Endothelial cell of umbilical vein (primary cell): ENCODE data around the gene DDX51. TPM values are rescaled to one million over a fixed set of nuclear protein-coding genes. Genes with fewer than 3 reads are reported as not detected.

Experiments used
- BruUV-seq: library from RNA; stranded (reverse); fragments of 400-500 nt; replicated peaks from 2 replicates; lab custom pipeline; 2021; lab: Mats Ljungman, UMichigan
- CTCF ChIA-PET: fragments of 300-600, 350-600 bp; sonication (Branson Sonifier 250); formaldehyde crosslinking; loops from one replicate; lab custom pipeline; 2021; ENCODE audit warnings: antibody characterized with exemption, inconsistent platforms; lab: Charles Lee
- POLR2A ChIA-PET: fragments of 300-600, 350-600 bp; sonication (Branson Sonifier 250); formaldehyde crosslinking; loops from one replicate; lab custom pipeline; 2021; ENCODE audit warnings: antibody characterized with exemption, inconsistent platforms; lab: Charles Lee
- DNase-seq: peaks from one replicate; pipeline ENCODE4 v3.0.0-alpha.2; 2011; ENCODE audit warnings: low read depth, low spot score
- FAIRE-seq: peaks from 2 replicates; lab custom pipeline; 2011; peaks lifted over from hg19 to GRCh38; lab: Jason Lieb, UNC
- H2AFZ ChIP-seq: 2 replicates; pipeline ENCODE4 v1.6.0; 2012; ENCODE audit warnings: low read depth, low read length, control low read depth, inconsistent platforms
- H3K27ac ChIP-seq: 2 replicates; pipeline ENCODE4 v1.5.1; 2011; ENCODE audit warnings: low read depth, mild to moderate bottlenecking, control low read depth, low read length, moderate library complexity; ENCODE audit not compliant: insufficient read depth
- H3K27me3 ChIP-seq, 2 experiments: 2 replicates each; pipeline versions ENCODE4 v1.6.0 to v1.6.1; 2011; ENCODE audit warnings: low read length in 2 of 2, mixed read lengths in 1 of 2; ENCODE audit not compliant: control insufficient read depth in 2 of 2, insufficient read depth in 2 of 2
- H3K36me3 ChIP-seq, 2 experiments: 2 replicates in 1 of 2; 3 replicates in 1 of 2; pipeline ENCODE4 v1.5.1; 2011; ENCODE audit warnings: low read length in 2 of 2, mild to moderate bottlenecking in 1 of 2, moderate library complexity in 1 of 2; ENCODE audit not compliant: control insufficient read depth in 2 of 2, insufficient read depth in 2 of 2; ENCODE audit errors: extremely low read depth in 1 of 2
- H3K4me1 ChIP-seq: 3 replicates; pipeline ENCODE4 v1.5.1; 2011; ENCODE audit warnings: mild to moderate bottlenecking, low read length; ENCODE audit not compliant: control insufficient read depth, insufficient read depth; ENCODE audit errors: extremely low read depth
- H3K4me2 ChIP-seq: 2 replicates; pipeline ENCODE4 v1.6.1; 2011; ENCODE audit warnings: low read length, control low read depth, mixed read lengths; ENCODE audit not compliant: insufficient read depth
- H3K4me3 ChIP-seq, 3 experiments: fragments of 200-600 bp in 1 of 3; sonication (generic), shearing (Covaris generic) in 1 of 3; replicated peaks in 1 of 3; 2 replicates each; pipeline ENCODE4 v1.5.1; 2011 to 2016; ENCODE audit warnings: control low read depth in 3 of 3, low read length in 3 of 3, mild to moderate bottlenecking in 2 of 3, inconsistent platforms in 1 of 3, low read depth in 1 of 3, moderate library complexity in 1 of 3; ENCODE audit not compliant: insufficient read depth in 1 of 3
- H3K79me2 ChIP-seq: 2 replicates; pipeline ENCODE4 v1.6.0; 2012; ENCODE audit warnings: low read length, inconsistent platforms; ENCODE audit not compliant: control insufficient read depth, insufficient read depth
- H3K9ac ChIP-seq: replicated peaks from 2 replicates; pipeline ENCODE3; 2011; ENCODE audit warnings: low read length, control low read depth; ENCODE audit not compliant: insufficient read depth; ENCODE audit errors: extremely low read depth
- H3K9me1 ChIP-seq: replicated peaks from 3 replicates; pipeline ENCODE4 v1.6.0; 2011; ENCODE audit warnings: mild to moderate bottlenecking, low read length; ENCODE audit not compliant: control insufficient read depth, insufficient read depth; ENCODE audit errors: extremely low read depth
- H3K9me3 ChIP-seq: replicated peaks from 2 replicates; pipeline ENCODE4 v1.5.1; 2012; ENCODE audit warnings: low read length, inconsistent platforms; ENCODE audit not compliant: control insufficient read depth, insufficient read depth
- H4K20me1 ChIP-seq: replicated peaks from 2 replicates; pipeline ENCODE3; 2011; ENCODE audit warnings: mild to moderate bottlenecking, low read length; ENCODE audit not compliant: control insufficient read depth, insufficient read depth; ENCODE audit errors: extremely low read depth
- CTCF ChIP-seq, 2 donors: IDR thresholded peaks; 1 replicate in 1 of 2; 2 replicates in 1 of 2; pipeline ENCODE4 v1.5.1; 2011; ENCODE audit warnings: low read length in 2 of 2, mild to moderate bottlenecking in 2 of 2, moderate library complexity in 2 of 2, control low read depth in 1 of 2, inconsistent platforms in 1 of 2, low read depth in 1 of 2; ENCODE audit not compliant: insufficient read depth in 1 of 2; ENCODE audit errors: extremely low read depth in 1 of 2
- EZH2 ChIP-seq: IDR thresholded peaks from 2 replicates; pipeline ENCODE4 v1.6.1; 2012; ENCODE audit warnings: borderline replicate concordance, low read depth, mild to moderate bottlenecking, moderate library complexity, low read length, inconsistent platforms; ENCODE audit not compliant: severe bottlenecking
- FOS ChIP-seq: IDR thresholded peaks from 2 replicates; pipeline ENCODE4 v1.6.1; 2011; ENCODE audit warnings: mild to moderate bottlenecking, low read length, moderate library complexity, borderline replicate concordance; ENCODE audit not compliant: insufficient read depth
- GATA2 ChIP-seq: IDR thresholded peaks from 2 replicates; pipeline ENCODE4 v1.7.0; 2011; ENCODE audit warnings: low read depth, mild to moderate bottlenecking, moderate library complexity, mixed read lengths, low read length; ENCODE audit not compliant: insufficient read length, insufficient read depth
- JUN ChIP-seq: IDR thresholded peaks from 2 replicates; pipeline ENCODE4 v1.6.1; 2011; ENCODE audit warnings: borderline replicate concordance, low read depth; ENCODE audit not compliant: insufficient read length, insufficient read depth
- MYC ChIP-seq: IDR thresholded peaks from one replicate; pipeline ENCODE4 v1.6.1; 2011; ENCODE audit warnings: mild to moderate bottlenecking, low read depth, low read length
- POLR2A ChIP-seq: IDR thresholded peaks from 2 replicates; pipeline ENCODE4 v1.6.1; 2012; ENCODE audit warnings: low read depth, mild to moderate bottlenecking, control low read depth, low read length
- POLR2AphosphoS5 ChIP-seq: IDR thresholded peaks from 2 replicates; pipeline ENCODE4 v1.6.1; 2012; ENCODE audit warnings: low read depth, mild to moderate bottlenecking, control low read depth, low read length, moderate library complexity; ENCODE audit not compliant: insufficient read depth
- dilution Hi-C: fragments of 300-500 bp; cut with MboI; formaldehyde crosslinking; loops from one replicate; pipeline ENCODE4 v1.15.0; 2019; ENCODE audit warnings: low sequenced_read_pairs; ENCODE audit not compliant: extremely low pct_ligation_motif_present
- intact Hi-C: fragments of 100-400 bp; cut with micrococcal nuclease; formaldehyde crosslinking; loops from one replicate; pipeline ENCODE4 v1.10.0; 2022
- polyA plus RNA-seq, 4 experiments: library from polyadenylated mRNA; depleted of rRNA in 3 of 4; stranded (reverse) in 3 of 4; unstranded in 1 of 4; fragments of >200 nt; gene quantifications; 2 replicates each; pipeline versions ENCODE4 v1.2.1 to v1.2.3, GENCODE V29; 2011 to 2012; ENCODE audit warnings: missing spikeins in 1 of 4
- total RNA-seq: library from RNA; stranded (reverse); gene quantifications from 2 replicates; pipeline ENCODE4 v1.2.3, GENCODE V29; 2021
- TF ChIP-seq, protein P1 (sequence below): IDR thresholded peaks from 2 replicates; pipeline ENCODE4 v1.6.1; 2011; ENCODE audit not compliant: insufficient read depth, insufficient read length

DDX51 gene
- total and polyA plus RNA-seq, 2 donors (not counting 3 experiments of a cell fraction or from before 2014, with no cell fraction given), result 11.4 to 23.5 TPM

DNA sequence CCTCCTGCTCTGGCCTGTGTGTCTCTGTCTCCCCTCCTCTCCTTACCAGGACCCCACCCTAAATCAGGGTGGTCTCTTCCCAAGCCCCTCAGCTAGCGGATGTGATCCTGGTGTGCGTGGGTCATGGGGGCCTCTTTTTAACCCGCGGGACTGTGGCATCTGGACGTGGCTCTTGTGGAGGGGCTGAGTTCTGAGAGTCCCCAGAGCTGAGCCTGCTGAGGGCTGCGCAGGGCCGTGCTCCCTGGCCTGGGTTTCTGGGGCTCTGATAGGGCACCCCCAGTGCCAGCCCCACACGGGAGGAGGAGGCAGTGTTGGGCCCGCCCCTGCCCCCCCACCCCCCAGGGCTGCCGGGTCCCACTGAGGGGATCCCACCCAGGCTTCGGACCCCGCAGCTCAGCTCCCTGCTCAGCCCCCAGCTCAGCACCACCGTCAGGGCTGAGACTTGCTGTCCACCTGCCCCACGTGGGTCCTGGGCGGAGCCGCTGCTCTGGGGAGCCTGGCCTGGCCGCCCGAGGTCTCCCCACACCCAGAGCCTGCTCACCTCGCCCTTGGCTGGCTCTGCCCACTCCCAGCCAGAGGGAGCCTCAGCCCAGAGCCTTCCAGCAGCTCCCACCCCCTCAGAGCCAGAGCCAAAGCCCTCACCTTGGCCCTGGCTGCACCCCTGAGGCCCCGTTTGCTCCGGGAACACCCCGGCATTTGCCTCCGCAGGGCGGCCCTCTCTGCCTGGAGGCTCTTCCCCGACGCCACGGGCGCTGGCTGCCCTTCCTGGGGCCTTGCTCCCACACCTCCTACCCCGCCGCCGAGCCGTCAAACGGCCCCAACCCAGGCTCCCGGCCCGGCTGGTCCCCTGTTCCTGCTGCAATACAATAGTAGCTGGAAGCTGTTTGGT, 31.6 kb upstream of the DDX51 start:
- no peak for TF ChIP-seq MYC
- POLR2A ChIA-PET, result no interaction called here
- Histone ChIP-seq H3K27ac (no peak overlapping the region), H3K27me3 (peaks cover 0 to 2% of the 10 kb centered on the region in 2 experiments), H3K79me2 (no peaks in the 10 kb centered on the region), H3K9me3 (no peaks in the 10 kb centered on the region), H3K9ac (no peak overlapping the region), H4K20me1 (no peaks in the 10 kb centered on the region), H3K36me3 (no peaks in the 10 kb centered on the region), H2AFZ (no peak overlapping the region), H3K4me2 (no peak overlapping the region), H3K4me1 (no peaks in the 10 kb centered on the region), H3K9me1 (no peaks in the 10 kb centered on the region), H3K4me3 (no peak overlapping the region)
- FAIRE-seq, result no peak
- CTCF ChIA-PET, result no interaction called here
- DNase-seq, result no peak
- BruUV-seq, result no TSS peak
- dilution Hi-C loops, result no loop called here
- intact Hi-C loops, result no loop called here

GRCh38 chr12:132174839-132175490, 30.8 kb upstream of the DDX51 start:
- H3K4me1 ChIP-seq, result no peaks in the 10 kb centered on the region
- H3K9me1 ChIP-seq, result no peaks in the 10 kb centered on the region
- H2AFZ ChIP-seq, result no peak overlapping the region
- no peak overlapping the region for H3K9ac ChIP-seq
- no peak overlapping the region for H3K4me2 ChIP-seq
- POLR2A ChIA-PET, result no interaction called here
- peaks cover 0 to 2% of the 10 kb centered on the region in 2 experiments for H3K27me3 ChIP-seq
- H3K79me2 ChIP-seq, result no peaks in the 10 kb centered on the region
- no peaks in the 10 kb centered on the region for H3K36me3 ChIP-seq
- no peak overlapping the region for H3K27ac ChIP-seq
- H3K9me3 ChIP-seq, result no peaks in the 10 kb centered on the region
- FAIRE-seq, result no peak
- no peak overlapping the region for H3K4me3 ChIP-seq
- DNase-seq, result no peak
- no peaks in the 10 kb centered on the region for H4K20me1 ChIP-seq
- dilution Hi-C loops (no loop called here), intact Hi-C loops (no loop called here)
- TF ChIP-seq EZH2 (no peak), POLR2A (no peak), GATA2 (no peak), MYC (no peak), JUN (no peak), CTCF (IDR thresholded peaks at IDR 0.05; ENCODE audit: extremely low read depth in 1 of 2, insufficient read depth in 1 of 2, low read depth in 1 of 2, low read length in 2 of 2) (no peak), FOS (no peak), POLR2AphosphoS5 (no peak)
- TF ChIP-seq, protein P1, sequence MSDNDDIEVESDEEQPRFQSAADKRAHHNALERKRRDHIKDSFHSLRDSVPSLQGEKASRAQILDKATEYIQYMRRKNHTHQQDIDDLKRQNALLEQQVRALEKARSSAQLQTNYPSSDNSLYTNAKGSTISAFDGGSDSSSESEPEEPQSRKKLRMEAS, result no peak
- CTCF ChIA-PET, result no interaction called here
- no TSS peak for BruUV-seq
